Upper lobe of left lung (tissue), 6 donors: Measurements from ENCODE around the gene PLVAP. TPM values are rescaled to one million over a fixed set of nuclear protein-coding genes. Genes with fewer than 3 reads are reported as not detected.

Experiments
- ATAC-seq, 2 donors: fragments of 200-7000 bp; cut with Tn5 transposase; one replicate each; pipeline ENCODE4 v1.9.1; 2022; ENCODE audit warnings: mild to moderate bottlenecking in 2 of 2, moderate library complexity in 2 of 2; ENCODE audit not compliant: low FRiP score in 2 of 2
- DNase-seq, 2 donors: peaks; one replicate each; pipeline ENCODE4 v3.0.0-alpha.2; 2019 to 2020
- H3K27ac ChIP-seq, 4 donors: fragments of 200-600 bp; sonication (generic); one replicate each; pipeline ENCODE4 v1.5.1; 2016 to 2019
- H3K27me3 ChIP-seq, 4 donors: fragments of 200-600 bp; sonication (generic); one replicate each; pipeline ENCODE4 v1.5.1; 2017 to 2019
- H3K36me3 ChIP-seq, 4 donors: fragments of 200-600 bp; sonication (generic); one replicate each; pipeline ENCODE4 v1.5.1; 2016 to 2019
- H3K4me1 ChIP-seq, 4 donors: fragments of 200-600 bp; sonication (generic); one replicate each; pipeline ENCODE4 v1.5.1; 2018 to 2019
- H3K4me3 ChIP-seq, 4 donors: fragments of 200-600 bp; sonication (generic); one replicate each; pipeline ENCODE4 v1.5.1; 2017 to 2019; ENCODE audit warnings: mild to moderate bottlenecking in 2 of 4, moderate library complexity in 1 of 4
- H3K9me3 ChIP-seq, 4 donors: fragments of 200-600 bp; sonication (generic); one replicate each; pipeline ENCODE4 v1.5.1; 2018 to 2019
- CTCF ChIP-seq, 6 experiments: fragments of 450-650 bp in 4 of 6; fragments of 200-600 bp in 2 of 6; sonication (generic) in 2 of 6; IDR thresholded peaks; one replicate each; pipeline ENCODE4 v1.5.1; 2016 to 2019; ENCODE audit warnings: antibody characterized with exemption in 6 of 6
- EP300 ChIP-seq, 4 donors: sonication (generic); formaldehyde crosslinking; IDR thresholded peaks; one replicate each; pipeline ENCODE4 v1.5.1; 2017; ENCODE audit warnings: antibody characterized with exemption in 4 of 4, control low read depth in 2 of 4
- POLR2A ChIP-seq, 4 donors: fragments of 450-650 bp; IDR thresholded peaks; one replicate each; pipeline ENCODE4 v1.5.1; 2016 to 2017; ENCODE audit warnings: antibody characterized with exemption in 4 of 4, mild to moderate bottlenecking in 2 of 4
- POLR2AphosphoS5 ChIP-seq, 2 donors: sonication (generic); formaldehyde crosslinking; IDR thresholded peaks; one replicate each; pipeline ENCODE4 v1.5.1; 2017; ENCODE audit warnings: antibody characterized with exemption in 2 of 2
- WGBS, 2 donors: methylation state at CpG; one replicate each; pipeline ENCODE4 v1.1.5; 2017 to 2018; 5-methylcytosine and 5-hydroxymethylcytosine counted together
- total RNA-seq, 6 donors: library from RNA; depleted of rRNA in 4 of 6; stranded (reverse); fragments of >200 nt in 4 of 6; gene quantifications; one replicate each; pipeline versions ENCODE4 v1.1.0 to v1.2.1, GENCODE V29; 2016 to 2021
- donor health status: DM: no; HTN: no; CAD: no; lungs with moderate emphysema.
- donor health status: DM: no; HTN: yes; CAD: no; lungs with severe emphysema.

PLVAP gene
- total RNA-seq, 6 donors from 2014 or later, result 1.0 to 103 (median 6.9) TPM

GRCh38 chr19:17393002-17393401, 15.9 kb upstream of the PLVAP start:
- no peak for TF ChIP-seq EP300 (IDR thresholded peaks at IDR 0.05)
- TF ChIP-seq CTCF (IDR thresholded peaks at IDR 0.05), result no peak
- no peak for TF ChIP-seq POLR2AphosphoS5 (IDR thresholded peaks at IDR 0.05)
- no peak for TF ChIP-seq POLR2A (IDR thresholded peaks at IDR 0.05)
- Histone ChIP-seq H3K9me3 (no peaks in the 10 kb centered on the region), H3K4me1 (peaks cover 15 to 33% (median 26%) of the 10 kb centered on the region in 4 donors), H3K27me3 (peaks cover 0 to 8% (median 1%) of the 10 kb centered on the region in 4 donors), H3K36me3 (no peaks in the 10 kb centered on the region), H3K4me3 (no peak overlapping the region), H3K27ac (no peak overlapping the region)
- DNase-seq, result no peak
- WGBS, 2 donors, result 31 to 51% methylated on average over 2 of the region's 2 CpGs
- no peak for ATAC-seq

GRCh38 chr19:17391371-17392151, 14.4 kb upstream of the PLVAP start:
- peak in 1 of 2 donors; percentile 31 for ATAC-seq
- WGBS, 2 donors, result 8 to 13% methylated on average over 17 to 24 of the region's 26 CpGs
- H3K4me3 ChIP-seq, result peak overlapping the region in 3 of 4 donors; percentile 54 to 58 (median 55)
- H3K27me3 ChIP-seq, result peaks cover 0 to 8% (median 1%) of the 10 kb centered on the region in 4 donors
- H3K36me3 ChIP-seq, result no peaks in the 10 kb centered on the region
- DNase-seq, result peak in 1 of 2 donors; percentile 39
- no peak for TF ChIP-seq POLR2A (IDR thresholded peaks at IDR 0.05)
- H3K27ac ChIP-seq, result no peak overlapping the region
- H3K9me3 ChIP-seq, result no peaks in the 10 kb centered on the region
- H3K4me1 ChIP-seq, result peaks cover 15 to 33% (median 26%) of the 10 kb centered on the region in 4 donors

- 1% methylated on average over 20 to 24 of the region's 50 CpGs for WGBS, 2 donors
- TF ChIP-seq POLR2A (IDR thresholded peaks at IDR 0.05) (peak in 1 of 4 donors; percentile 30), EP300 (IDR thresholded peaks at IDR 0.05) (no peak), CTCF (IDR thresholded peaks at IDR 0.05) (peak; percentile 67 to 96 (median 89)), POLR2AphosphoS5 (IDR thresholded peaks at IDR 0.05) (peak in 1 of 2 donors; percentile 36)
- Histone ChIP-seq H3K4me3 (peak overlapping the region; percentile 54 to 58 (median 56)), H3K27me3 (peaks cover 0 to 8% (median 1%) of the 10 kb centered on the region in 4 donors), H3K9me3 (no peaks in the 10 kb centered on the region), H3K4me1 (peaks cover 16 to 35% (median 26%) of the 10 kb centered on the region in 4 donors), H3K27ac (peak overlapping the region in 2 of 4 donors; percentile 23 to 67), H3K36me3 (no peaks in the 10 kb centered on the region)
- DNase-seq, result peak; percentile 94 to 97
- peak; percentile 97 to 98 for ATAC-seq
These were observed 13.7 kb upstream of the PLVAP start for GRCh38 chr19:17390665-17391370.

DNA sequence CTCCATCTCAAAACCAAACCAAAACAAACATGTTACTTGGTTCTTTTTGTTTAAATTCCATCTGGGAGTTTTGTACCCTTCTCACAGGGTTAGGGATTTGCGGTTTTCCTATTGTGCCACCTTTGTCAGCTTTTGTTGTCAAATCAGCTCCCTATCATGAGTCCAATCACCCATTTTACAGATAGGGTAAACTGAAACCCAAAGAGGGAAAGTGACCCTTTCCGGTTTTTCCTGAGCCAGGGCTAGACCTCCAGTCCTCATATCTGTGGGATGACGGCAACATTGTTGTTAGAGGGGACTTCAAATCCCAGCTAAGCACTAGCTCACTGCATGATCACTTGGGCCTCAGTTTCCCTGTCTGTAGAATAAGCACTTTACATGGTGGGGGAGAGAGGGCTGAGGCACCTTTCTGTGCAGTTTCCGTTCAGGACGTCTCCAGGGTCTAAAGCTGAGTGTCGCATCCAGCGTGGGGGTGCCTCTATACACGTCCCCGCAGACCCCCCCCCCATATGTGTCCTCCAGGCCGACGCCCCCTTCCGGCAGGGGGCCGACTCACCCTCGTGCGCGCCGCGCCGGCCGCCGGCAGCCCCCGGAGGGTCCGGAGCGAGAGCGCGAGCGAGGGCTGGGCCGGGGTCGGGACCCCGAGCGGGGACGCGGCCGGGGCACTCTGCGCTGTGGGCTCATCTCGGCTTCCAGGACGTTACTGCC, 13.0 kb upstream of the PLVAP start:
- Histone ChIP-seq H3K4me1 (peaks cover 21 to 35% (median 24%) of the 10 kb centered on the region in 4 donors), H3K9me3 (no peaks in the 10 kb centered on the region), H3K27ac (peak overlapping the region in 2 of 4 donors; percentile 23 to 67), H3K4me3 (peak overlapping the region; percentile 54 to 58 (median 56)), H3K27me3 (peaks cover 0 to 8% (median 1%) of the 10 kb centered on the region in 4 donors), H3K36me3 (no peaks in the 10 kb centered on the region)
- peak in 1 of 2 donors; percentile 83 for DNase-seq
- TF ChIP-seq POLR2AphosphoS5 (IDR thresholded peaks at IDR 0.05) (no peak), CTCF (IDR thresholded peaks at IDR 0.05) (peak in 1 of 6 experiments; percentile 20)
- 41 to 43% methylated on average over 5 to 7 of the region's 37 CpGs for WGBS, 2 donors
- ATAC-seq, result no peak

GRCh38 chr19:17389288-17389687, 12.1 kb upstream of the PLVAP start:
- H3K36me3 ChIP-seq, result no peaks in the 10 kb centered on the region
- H3K27me3 ChIP-seq, result peaks cover 0 to 8% (median 1%) of the 10 kb centered on the region in 4 donors
- H3K4me1 ChIP-seq, result peaks cover 14 to 28% (median 20%) of the 10 kb centered on the region in 4 donors
- no peak overlapping the region for H3K27ac ChIP-seq
- TF ChIP-seq CTCF (IDR thresholded peaks at IDR 0.05) (no peak), POLR2A (IDR thresholded peaks at IDR 0.05) (no peak), EP300 (IDR thresholded peaks at IDR 0.05) (no peak), POLR2AphosphoS5 (IDR thresholded peaks at IDR 0.05) (no peak)
- ATAC-seq (no peak), DNase-seq (no peak)
- no peaks in the 10 kb centered on the region for H3K9me3 ChIP-seq
- WGBS, 2 donors, result 51 to 75% methylated on average over 1 of the region's 1 CpG
- no peak overlapping the region for H3K4me3 ChIP-seq
